NB4 (cell line): ENCODE measurements around the gene EDNRA.

ENCODE experiments used
- DNase-seq: peaks from one replicate; pipeline ENCODE4 v3.0.0; 2010; ENCODE audit warnings: low read depth
- H3K4me3 ChIP-seq: one replicate; pipeline ENCODE4 v1.5.1; 2011; ENCODE audit warnings: mild to moderate bottlenecking, low read depth, low read length, moderate library complexity
- MYC ChIP-seq: IDR thresholded peaks from 2 replicates; pipeline ENCODE4 v1.6.1; 2011; ENCODE audit warnings: low read depth, low read length
- POLR2A ChIP-seq: IDR thresholded peaks from 2 replicates; pipeline ENCODE4 v1.6.1; 2011; ENCODE audit warnings: mild to moderate bottlenecking; ENCODE audit not compliant: insufficient read length; ENCODE audit errors: extremely low read depth
- TF ChIP-seq, protein P1 (sequence below): IDR thresholded peaks from one replicate; pipeline ENCODE4 v1.5.1; 2012; ENCODE audit warnings: low read depth, low read length
- TF ChIP-seq, protein P2 (sequence below): IDR thresholded peaks from 2 replicates; pipeline ENCODE4 v1.6.1; 2011; ENCODE audit warnings: low read depth, low read length

EDNRA gene

DNA sequence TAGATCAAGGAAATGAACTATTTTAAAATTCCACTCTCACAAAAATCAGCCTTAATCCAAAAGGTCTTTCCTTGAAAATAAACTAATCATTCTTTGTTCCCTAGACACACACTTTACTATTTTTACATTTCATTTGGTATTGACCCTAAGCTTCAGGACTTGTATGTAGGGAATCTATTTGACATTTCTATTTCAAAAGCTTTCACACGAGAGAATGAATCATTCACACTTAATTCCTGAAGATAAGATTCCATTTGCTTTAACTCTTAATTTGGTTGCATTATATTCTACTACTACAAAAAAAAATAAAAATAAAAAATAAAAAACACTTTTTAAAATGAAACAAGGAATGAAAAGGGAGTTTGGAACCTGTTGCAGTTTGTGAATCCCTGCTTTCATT is 43.7 kb downstream of the EDNRA start:
- TF ChIP-seq, protein P1, sequence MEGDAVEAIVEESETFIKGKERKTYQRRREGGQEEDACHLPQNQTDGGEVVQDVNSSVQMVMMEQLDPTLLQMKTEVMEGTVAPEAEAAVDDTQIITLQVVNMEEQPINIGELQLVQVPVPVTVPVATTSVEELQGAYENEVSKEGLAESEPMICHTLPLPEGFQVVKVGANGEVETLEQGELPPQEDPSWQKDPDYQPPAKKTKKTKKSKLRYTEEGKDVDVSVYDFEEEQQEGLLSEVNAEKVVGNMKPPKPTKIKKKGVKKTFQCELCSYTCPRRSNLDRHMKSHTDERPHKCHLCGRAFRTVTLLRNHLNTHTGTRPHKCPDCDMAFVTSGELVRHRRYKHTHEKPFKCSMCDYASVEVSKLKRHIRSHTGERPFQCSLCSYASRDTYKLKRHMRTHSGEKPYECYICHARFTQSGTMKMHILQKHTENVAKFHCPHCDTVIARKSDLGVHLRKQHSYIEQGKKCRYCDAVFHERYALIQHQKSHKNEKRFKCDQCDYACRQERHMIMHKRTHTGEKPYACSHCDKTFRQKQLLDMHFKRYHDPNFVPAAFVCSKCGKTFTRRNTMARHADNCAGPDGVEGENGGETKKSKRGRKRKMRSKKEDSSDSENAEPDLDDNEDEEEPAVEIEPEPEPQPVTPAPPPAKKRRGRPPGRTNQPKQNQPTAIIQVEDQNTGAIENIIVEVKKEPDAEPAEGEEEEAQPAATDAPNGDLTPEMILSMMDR: no peak
- TF ChIP-seq POLR2A: no peak
- TF ChIP-seq, protein P2, sequence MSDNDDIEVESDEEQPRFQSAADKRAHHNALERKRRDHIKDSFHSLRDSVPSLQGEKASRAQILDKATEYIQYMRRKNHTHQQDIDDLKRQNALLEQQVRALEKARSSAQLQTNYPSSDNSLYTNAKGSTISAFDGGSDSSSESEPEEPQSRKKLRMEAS: no peak
- TF ChIP-seq MYC: no peak
- no peak overlapping the region for H3K4me3 ChIP-seq
- DNase-seq: no peak

DNA sequence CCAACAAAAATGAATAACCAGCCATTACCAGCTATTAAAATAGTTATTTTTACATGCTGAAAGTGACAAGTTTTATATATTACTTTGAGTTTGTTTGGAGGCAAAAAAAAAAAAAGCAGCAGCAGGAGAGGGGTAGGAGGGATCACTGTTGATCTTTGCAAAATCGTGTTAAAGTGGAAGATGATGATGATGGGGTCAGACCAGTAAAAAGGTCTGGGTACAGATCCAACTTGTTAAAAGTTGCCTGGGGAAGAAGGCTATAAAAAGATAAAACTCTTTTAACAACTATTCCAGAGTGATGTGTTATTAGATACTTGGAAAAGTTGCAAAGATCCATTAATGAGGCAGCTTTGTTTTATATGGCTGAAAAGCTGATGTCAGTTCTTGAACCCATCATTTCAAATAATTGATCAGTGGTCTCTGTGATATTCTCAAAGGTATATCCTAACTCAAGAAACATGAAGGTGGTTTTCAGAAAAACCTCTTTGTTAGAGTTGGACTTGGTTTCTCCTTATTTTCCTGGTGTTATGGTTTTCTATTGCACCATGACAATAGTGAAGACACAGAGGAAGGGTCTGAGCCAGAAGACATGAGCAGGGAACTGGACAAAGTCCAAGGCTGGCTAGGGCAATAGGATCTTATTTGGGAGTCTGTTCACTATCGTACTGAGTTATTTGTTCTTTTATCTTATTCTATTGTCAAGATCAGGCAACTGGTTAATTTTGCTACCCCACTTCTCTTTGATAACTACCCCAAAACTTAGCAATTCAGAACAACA is 44.8 kb downstream of the EDNRA start:
- H3K4me3 ChIP-seq: no peak overlapping the region
- TF ChIP-seq, protein P1: no peak
- no peak for TF ChIP-seq POLR2A
- DNase-seq: no peak

DNA sequence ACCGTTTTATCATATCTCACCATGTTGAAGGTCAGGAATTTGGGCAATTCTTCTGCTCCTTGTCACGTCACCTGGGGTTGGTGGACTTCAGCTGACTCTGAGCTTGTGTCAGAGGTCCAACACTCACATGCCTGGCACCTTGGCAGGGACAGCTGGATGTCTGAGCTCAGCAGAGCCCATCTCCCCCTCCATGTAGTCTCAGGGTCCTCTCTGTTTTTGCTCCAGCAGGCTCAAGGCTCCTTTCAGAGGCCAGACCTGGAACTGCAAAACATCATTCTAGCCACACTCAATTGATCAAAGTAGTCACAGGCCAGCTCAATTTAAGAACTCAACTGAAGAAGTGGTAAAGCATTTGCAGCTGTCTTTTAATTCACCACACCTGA is 45.4 kb downstream of the EDNRA start:
- no peak for DNase-seq
- TF ChIP-seq, protein P1: no peak
- TF ChIP-seq MYC (no peak), POLR2A (no peak)
- TF ChIP-seq, protein P2: no peak
- no peak overlapping the region for H3K4me3 ChIP-seq

DNA sequence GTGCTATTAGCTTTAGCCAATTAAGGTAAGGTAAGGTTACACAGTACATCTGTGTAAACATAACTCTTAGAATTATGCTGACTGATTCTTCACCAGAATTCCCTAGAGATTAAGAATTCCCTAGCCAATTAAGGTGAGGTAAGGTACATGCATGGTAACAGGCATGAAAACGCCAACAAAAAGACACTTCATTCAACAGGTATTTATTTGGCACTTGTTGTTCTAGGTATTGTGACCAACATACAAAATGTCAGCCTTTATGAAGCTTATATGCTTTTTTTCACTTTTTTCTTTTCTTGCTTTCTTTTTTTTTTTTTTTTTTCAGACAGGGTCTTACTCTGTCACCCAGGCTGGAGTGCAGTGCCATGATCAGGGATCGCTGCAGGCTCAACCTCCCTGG is 47.2 kb downstream of the EDNRA start:
- no peak for DNase-seq
- no peak overlapping the region for H3K4me3 ChIP-seq
- no peak for TF ChIP-seq POLR2A
- TF ChIP-seq, protein P2: no peak
- no peak for TF ChIP-seq MYC
- TF ChIP-seq, protein P1: no peak

DNA sequence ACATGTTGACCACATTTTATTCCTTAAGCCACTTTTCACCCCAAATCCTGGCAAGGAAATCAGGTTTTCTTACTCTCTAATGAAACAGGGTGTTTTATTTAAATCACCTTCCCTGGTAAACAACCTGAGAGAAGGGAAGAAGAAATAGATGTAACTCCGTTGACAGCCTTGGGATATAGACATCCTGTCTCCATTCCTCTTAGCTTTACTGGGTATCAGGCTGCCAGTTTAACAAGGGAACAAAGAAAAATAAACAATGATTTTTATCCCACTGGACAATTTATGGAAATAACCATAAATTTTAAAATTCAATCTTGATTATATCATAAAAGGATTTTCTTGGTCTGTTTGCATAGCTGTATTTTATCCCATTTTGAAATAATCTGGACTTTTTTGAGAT is 49.2 kb downstream of the EDNRA start:
- H3K4me3 ChIP-seq: no peak overlapping the region
- DNase-seq: no peak
- TF ChIP-seq, protein P2: no peak
- TF ChIP-seq MYC: no peak
- TF ChIP-seq POLR2A: no peak
- TF ChIP-seq, protein P1: no peak

DNA sequence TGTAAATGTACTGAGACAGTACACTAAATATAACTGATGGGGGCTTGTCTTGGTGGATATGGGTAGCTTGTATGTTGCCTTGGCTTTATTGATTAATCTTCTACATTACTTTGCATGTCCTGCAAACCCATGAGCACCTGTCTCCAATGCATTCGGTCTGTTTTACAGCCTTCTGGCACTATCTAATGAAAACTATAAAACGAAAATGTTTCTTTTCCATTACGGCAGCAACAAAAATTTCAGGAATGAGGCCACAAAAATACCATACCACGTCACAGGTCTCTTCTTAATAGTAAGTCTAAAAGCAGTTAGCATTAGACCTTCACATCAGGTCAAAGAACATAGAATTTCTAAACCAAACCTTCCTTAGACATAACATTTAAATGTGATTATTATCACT is 49.8 kb downstream of the EDNRA start:
- H3K4me3 ChIP-seq: no peak overlapping the region
- TF ChIP-seq, protein P1: no peak
- TF ChIP-seq MYC (no peak), POLR2A (no peak)
- TF ChIP-seq, protein P2: no peak
- DNase-seq: no peak
